22Rv1 (cell line): ENCODE measurements around the gene CDCA3.
"Not testable (repeated sequence)": the region's sequence is repeated elsewhere in the genome, so short reads cannot be mapped to it uniquely, and the experiment has no call there.

Experiments
- ZFX ChIP-seq: fragments of 450-650 bp; IDR thresholded peaks from 2 replicates; pipeline ENCODE4 v1.6.1; 2017; ENCODE audit warnings: antibody characterized with exemption, borderline replicate concordance
- TF ChIP-seq, protein P1 (sequence below): fragments of 450-650 bp; IDR thresholded peaks from 2 replicates; pipeline ENCODE4 v1.5.1; 2017; ENCODE audit warnings: mild to moderate bottlenecking

DNA sequence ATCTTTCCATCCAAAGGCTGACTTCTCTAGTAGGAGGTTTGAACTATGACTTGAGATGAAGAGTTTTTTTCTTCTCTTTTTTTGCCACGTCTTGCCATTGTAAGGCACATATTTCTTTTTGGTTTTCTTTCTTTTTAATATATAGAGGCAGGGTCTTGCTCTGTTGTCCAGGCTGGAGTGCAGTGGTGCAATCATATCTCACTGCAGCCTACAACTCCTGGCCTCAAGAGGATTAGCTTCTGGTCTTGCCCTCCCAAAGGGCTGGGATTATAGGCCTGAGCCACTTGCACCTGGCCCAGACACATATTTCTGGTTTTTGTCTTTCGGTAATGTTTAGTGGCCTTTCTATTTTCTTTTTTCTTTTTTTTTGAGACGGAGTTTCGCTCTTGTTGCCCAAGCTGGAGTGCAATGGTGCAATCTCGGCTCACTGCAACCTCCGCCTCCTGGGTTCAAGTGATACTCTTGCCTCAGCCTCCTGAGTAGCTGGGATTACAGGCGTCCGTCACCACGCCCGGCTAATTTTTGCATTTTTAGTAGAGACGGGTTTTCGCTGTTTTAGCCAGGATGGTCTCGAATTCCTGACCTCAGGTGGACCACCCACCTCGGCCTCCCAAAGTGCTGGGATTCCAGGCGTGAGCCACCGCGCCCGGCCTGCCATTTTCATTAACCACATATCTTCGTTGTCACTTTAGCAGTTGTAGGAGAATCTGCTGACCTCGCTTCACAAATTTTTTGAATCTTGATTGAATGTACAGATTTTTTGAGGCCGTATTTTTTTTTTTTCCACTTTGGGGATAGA is 38.9 kb upstream of the CDCA3 start:
- TF ChIP-seq, protein P1, sequence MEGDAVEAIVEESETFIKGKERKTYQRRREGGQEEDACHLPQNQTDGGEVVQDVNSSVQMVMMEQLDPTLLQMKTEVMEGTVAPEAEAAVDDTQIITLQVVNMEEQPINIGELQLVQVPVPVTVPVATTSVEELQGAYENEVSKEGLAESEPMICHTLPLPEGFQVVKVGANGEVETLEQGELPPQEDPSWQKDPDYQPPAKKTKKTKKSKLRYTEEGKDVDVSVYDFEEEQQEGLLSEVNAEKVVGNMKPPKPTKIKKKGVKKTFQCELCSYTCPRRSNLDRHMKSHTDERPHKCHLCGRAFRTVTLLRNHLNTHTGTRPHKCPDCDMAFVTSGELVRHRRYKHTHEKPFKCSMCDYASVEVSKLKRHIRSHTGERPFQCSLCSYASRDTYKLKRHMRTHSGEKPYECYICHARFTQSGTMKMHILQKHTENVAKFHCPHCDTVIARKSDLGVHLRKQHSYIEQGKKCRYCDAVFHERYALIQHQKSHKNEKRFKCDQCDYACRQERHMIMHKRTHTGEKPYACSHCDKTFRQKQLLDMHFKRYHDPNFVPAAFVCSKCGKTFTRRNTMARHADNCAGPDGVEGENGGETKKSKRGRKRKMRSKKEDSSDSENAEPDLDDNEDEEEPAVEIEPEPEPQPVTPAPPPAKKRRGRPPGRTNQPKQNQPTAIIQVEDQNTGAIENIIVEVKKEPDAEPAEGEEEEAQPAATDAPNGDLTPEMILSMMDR, result not testable (repeated sequence)
- not testable (repeated sequence) for TF ChIP-seq ZFX
